Measurements from ENCODE around the gene EXT2.

DNA sequence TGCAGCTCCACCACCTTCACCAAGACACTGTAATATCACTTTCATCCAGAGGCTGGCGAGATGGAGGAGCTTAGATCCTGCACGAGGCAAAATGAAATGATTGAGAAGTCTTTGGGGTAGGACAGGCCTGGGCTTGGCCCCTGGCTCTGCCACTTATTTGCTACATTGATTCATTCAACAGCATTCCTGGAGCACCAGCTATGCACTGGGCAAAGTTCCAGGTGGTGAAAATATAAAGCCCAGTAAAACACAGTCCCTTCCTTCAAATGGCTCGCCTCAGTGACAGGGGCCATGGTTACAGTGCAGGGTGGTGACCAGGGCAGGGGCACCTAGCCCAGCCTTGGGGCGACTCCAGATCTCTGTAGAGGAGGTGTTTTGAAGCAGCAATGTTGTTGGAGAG is 194.7 kb downstream of the EXT2 start:
- TF ChIP-seq GABPB1 (CRISPR knock-in tag; IDR thresholded peaks at IDR 0.05), result no peak
- TF ChIP-seq, protein P1, sequence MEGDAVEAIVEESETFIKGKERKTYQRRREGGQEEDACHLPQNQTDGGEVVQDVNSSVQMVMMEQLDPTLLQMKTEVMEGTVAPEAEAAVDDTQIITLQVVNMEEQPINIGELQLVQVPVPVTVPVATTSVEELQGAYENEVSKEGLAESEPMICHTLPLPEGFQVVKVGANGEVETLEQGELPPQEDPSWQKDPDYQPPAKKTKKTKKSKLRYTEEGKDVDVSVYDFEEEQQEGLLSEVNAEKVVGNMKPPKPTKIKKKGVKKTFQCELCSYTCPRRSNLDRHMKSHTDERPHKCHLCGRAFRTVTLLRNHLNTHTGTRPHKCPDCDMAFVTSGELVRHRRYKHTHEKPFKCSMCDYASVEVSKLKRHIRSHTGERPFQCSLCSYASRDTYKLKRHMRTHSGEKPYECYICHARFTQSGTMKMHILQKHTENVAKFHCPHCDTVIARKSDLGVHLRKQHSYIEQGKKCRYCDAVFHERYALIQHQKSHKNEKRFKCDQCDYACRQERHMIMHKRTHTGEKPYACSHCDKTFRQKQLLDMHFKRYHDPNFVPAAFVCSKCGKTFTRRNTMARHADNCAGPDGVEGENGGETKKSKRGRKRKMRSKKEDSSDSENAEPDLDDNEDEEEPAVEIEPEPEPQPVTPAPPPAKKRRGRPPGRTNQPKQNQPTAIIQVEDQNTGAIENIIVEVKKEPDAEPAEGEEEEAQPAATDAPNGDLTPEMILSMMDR (IDR thresholded peaks at IDR 0.05), result no peak
- TF ChIP-seq, protein P2, sequence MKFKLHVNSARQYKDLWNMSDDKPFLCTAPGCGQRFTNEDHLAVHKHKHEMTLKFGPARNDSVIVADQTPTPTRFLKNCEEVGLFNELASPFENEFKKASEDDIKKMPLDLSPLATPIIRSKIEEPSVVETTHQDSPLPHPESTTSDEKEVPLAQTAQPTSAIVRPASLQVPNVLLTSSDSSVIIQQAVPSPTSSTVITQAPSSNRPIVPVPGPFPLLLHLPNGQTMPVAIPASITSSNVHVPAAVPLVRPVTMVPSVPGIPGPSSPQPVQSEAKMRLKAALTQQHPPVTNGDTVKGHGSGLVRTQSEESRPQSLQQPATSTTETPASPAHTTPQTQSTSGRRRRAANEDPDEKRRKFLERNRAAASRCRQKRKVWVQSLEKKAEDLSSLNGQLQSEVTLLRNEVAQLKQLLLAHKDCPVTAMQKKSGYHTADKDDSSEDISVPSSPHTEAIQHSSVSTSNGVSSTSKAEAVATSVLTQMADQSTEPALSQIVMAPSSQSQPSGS (CRISPR knock-in tag; IDR thresholded peaks at IDR 0.05; ENCODE audit: borderline replicate concordance, low read depth), result no peak
- TF ChIP-seq ELF4 (CRISPR knock-in tag; IDR thresholded peaks at IDR 0.05; ENCODE audit: low read depth), result no peak
- no peak for TF ChIP-seq CBFB (CRISPR knock-in tag; IDR thresholded peaks at IDR 0.05; ENCODE audit: low read depth)
- no peak for TF ChIP-seq NR3C1 (CRISPR knock-in tag; conservative IDR thresholded peaks at IDR 0.05; ENCODE audit: low read depth)
- TF ChIP-seq ATF3 (CRISPR knock-in tag; conservative IDR thresholded peaks at IDR 0.05), result no peak
- no peak for TF ChIP-seq NR2C2 (CRISPR knock-in tag; IDR thresholded peaks at IDR 0.05)
- TF ChIP-seq SOX15 (CRISPR knock-in tag; IDR thresholded peaks at IDR 0.05), result no peak
- TF ChIP-seq ZNF232 (CRISPR knock-in tag; IDR thresholded peaks at IDR 0.05), result no peak
- TF ChIP-seq E2F4 (CRISPR knock-in tag; IDR thresholded peaks at IDR 0.05; ENCODE audit: borderline replicate concordance, low read depth), result no peak
- TF ChIP-seq NFYB (CRISPR knock-in tag; conservative IDR thresholded peaks at IDR 0.05; ENCODE audit: low read depth), result no peak
- TF ChIP-seq CREM (CRISPR knock-in tag; IDR thresholded peaks at IDR 0.05), result no peak
- TF ChIP-seq, protein P3, sequence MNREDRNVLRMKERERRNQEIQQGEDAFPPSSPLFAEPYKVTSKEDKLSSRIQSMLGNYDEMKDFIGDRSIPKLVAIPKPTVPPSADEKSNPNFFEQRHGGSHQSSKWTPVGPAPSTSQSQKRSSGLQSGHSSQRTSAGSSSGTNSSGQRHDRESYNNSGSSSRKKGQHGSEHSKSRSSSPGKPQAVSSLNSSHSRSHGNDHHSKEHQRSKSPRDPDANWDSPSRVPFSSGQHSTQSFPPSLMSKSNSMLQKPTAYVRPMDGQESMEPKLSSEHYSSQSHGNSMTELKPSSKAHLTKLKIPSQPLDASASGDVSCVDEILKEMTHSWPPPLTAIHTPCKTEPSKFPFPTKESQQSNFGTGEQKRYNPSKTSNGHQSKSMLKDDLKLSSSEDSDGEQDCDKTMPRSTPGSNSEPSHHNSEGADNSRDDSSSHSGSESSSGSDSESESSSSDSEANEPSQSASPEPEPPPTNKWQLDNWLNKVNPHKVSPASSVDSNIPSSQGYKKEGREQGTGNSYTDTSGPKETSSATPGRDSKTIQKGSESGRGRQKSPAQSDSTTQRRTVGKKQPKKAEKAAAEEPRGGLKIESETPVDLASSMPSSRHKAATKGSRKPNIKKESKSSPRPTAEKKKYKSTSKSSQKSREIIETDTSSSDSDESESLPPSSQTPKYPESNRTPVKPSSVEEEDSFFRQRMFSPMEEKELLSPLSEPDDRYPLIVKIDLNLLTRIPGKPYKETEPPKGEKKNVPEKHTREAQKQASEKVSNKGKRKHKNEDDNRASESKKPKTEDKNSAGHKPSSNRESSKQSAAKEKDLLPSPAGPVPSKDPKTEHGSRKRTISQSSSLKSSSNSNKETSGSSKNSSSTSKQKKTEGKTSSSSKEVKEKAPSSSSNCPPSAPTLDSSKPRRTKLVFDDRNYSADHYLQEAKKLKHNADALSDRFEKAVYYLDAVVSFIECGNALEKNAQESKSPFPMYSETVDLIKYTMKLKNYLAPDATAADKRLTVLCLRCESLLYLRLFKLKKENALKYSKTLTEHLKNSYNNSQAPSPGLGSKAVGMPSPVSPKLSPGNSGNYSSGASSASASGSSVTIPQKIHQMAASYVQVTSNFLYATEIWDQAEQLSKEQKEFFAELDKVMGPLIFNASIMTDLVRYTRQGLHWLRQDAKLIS (CRISPR knock-in tag; IDR thresholded peaks at IDR 0.05; ENCODE audit: borderline replicate concordance), result no peak

Measured in WTC11 (cell line).